Stimulated activated CD8-positive, alpha-beta memory T cell treated with anti-CD3 and anti-CD28 coated beads, Interleukin-12 subunit alpha, Interleukin-12 subunit beta, amount 100 ng/mL, for 24 hours (primary cell): Measurements from ENCODE around the gene ADIRF.
A peak's percentile ranks its signal among the peaks of the same experiment; 100 is the strongest.
"Not testable (repeated sequence)": the region's sequence is repeated elsewhere in the genome, so short reads cannot be mapped to it uniquely, and the experiment has no call there.

ENCODE experiments used
- DNase-seq: peaks from one replicate; pipeline ENCODE4 v3.0.0-alpha.2; 2020; ENCODE audit errors: extremely low read depth

Gene ADIRF

GRCh38 chr10:86960863-86961434, 7.3 kb upstream of the ADIRF start:
- DNase-seq = no peak

- no peak for DNase-seq
Observed at GRCh38 chr10:86961481-86962091, 6.7 kb upstream of the ADIRF start.

- DNase-seq = no peak
Observed at GRCh38 chr10:86962136-86962980, 5.9 kb upstream of the ADIRF start.

- no peak for DNase-seq
Observed at GRCh38 chr10:86962981-86963310, 5.3 kb upstream of the ADIRF start.

GRCh38 chr10:86963341-86963919, 4.9 kb upstream of the ADIRF start:
- no peak for DNase-seq

- no peak for DNase-seq
Observed at GRCh38 chr10:86964061-86964846, 4.0 kb upstream of the ADIRF start.

GRCh38 chr10:86964847-86965190, 3.5 kb upstream of the ADIRF start:
- no peak for DNase-seq

- no peak for DNase-seq
Observed at GRCh38 chr10:86965986-86966654, 2.2 kb upstream of the ADIRF start.

GRCh38 chr10:86967481-86967941, 771 bp upstream of the ADIRF start:
- no peak for DNase-seq

GRCh38 chr10:86968994-86969355, 693 bp downstream of the ADIRF start:
- DNase-seq = no peak

GRCh38 chr10:86969421-86970041, 1.2 kb downstream of the ADIRF start:
- no peak for DNase-seq

- DNase-seq = no peak
Observed at GRCh38 chr10:86970162-86970981, 2.1 kb downstream of the ADIRF start.

GRCh38 chr10:86970982-86971231, 2.6 kb downstream of the ADIRF start:
- no peak for DNase-seq

- DNase-seq = peak; percentile 74
Observed at GRCh38 chr10:86971232-86971991, 3.1 kb downstream of the ADIRF start.

GRCh38 chr10:86972613-86973380, 4.5 kb downstream of the ADIRF start:
- no peak for DNase-seq

- DNase-seq = no peak
Observed at GRCh38 chr10:86974484-86974883, 6.2 kb downstream of the ADIRF start.

GRCh38 chr10:86976362-86977056, 8.2 kb downstream of the ADIRF start:
- DNase-seq = no peak

GRCh38 chr10:86978457-86978856, 10.2 kb downstream of the ADIRF start:
- not testable (repeated sequence) for DNase-seq
